TTC549 (cell line): ENCODE measurements around the gene CLDN34.

Source experiments
- FAIRE-seq: peaks from 2 replicates; lab custom pipeline; 2012; peaks lifted over from hg19 to GRCh38; lab: Jason Lieb, UNC

Gene CLDN34, protein sequence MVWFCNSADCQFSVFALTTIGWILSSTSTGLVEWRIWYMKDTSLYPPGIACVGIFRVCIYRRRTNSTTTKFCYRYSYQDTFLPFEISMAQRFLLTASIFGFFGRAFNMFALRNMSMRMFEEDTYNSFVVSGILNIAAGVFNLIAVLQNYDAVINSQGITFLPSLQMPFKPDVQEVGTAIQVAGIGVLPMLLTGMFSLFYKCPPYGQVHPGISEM

DNA sequence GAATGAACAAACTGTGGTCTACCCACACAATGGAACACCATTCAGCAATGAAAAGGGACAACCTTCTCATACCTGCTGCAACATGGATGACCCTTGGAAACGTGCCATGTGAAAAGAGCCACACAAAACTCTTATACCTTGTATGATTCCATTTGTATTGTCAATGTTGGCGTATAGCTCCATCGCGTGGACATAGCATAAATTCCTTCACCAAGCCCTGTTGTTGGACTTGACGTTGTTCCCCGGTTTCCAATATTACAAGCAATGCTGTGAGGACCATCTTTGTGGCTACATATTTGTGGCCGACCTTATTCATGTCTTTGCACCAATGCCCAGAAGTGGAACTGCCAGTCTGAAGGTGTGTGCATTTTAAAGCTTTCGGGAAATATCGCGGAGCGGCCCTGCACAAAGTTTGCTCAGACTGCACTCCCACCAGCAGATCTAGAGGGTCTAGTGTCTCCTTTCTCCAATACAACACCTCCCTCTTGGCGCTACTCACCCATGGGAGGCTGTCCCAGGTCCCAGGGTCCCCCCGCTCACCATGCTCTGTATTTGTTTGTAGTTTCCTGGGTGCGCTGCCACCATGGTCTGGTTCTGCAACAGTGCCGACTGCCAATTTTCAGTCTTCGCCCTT is at the start of gene CLDN34:
TSS of gene CLDN34 (plus strand) at position 584 of the 634 bp plus-strand sequence. CDS start at position 584, 0 bp downstream.
- no peak for FAIRE-seq

DNA sequence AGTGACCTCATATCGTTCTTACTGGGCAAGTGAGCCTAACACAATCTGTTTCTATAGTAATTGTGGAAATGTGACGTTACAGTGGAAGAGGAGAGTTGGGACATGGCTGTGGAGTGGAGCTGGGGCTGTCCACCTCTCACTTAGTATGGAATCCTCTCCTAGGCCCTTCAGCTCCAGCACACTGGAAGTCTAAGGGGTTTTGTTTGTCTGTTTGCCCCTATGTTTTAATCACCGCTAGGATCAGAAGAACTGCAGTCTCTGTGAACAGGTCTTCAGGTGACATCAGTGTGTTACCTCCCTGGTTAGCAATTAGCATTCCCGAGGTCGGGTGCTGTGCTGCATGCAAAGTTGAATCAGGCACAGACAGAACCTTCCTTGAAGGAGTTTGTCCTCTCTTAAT is 49.3 kb upstream of the CLDN34 start:
- FAIRE-seq = no peak

DNA sequence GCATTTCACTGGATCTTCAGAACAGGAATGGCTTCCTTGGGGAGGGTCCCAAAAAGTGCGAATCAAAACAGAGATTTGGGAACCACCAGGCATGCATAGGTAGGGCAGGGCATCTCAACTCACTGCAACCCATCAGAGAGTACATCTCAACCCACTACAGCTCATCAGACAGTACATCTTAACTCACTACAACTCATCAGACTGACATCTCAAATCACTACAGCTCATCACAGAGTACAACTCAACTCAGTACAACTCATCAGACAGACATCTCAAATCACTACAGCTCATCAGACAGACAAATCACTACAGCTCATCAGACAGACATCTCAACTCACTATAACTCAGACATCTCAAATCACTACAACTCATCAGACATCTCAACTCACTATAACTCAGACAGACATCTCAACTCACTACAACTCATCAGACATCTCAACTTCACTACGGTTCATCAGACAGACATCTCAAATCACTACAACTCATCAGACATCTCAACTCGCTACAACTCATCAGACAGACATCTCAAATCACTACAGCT is 47.5 kb upstream of the CLDN34 start:
- no peak for FAIRE-seq

DNA sequence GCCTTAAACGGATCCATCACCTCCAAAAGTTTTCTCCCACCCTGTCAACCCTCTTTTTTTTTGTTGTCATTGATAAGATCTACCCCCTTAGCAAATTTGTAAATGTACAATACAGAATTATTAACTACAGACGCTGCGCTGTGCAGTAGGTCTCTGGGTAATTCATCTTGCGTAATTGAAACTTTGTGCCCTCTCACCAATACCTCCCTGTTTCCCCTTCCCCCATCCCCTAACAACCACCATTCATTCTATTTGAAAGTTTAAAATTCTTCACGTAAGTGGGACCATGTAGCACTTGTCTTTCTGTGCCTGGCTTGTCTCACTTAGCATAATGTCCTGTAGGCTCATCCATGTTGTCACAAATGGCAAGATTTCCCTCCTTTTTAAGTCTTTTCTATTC is 45.8 kb upstream of the CLDN34 start:
- FAIRE-seq = no peak

DNA sequence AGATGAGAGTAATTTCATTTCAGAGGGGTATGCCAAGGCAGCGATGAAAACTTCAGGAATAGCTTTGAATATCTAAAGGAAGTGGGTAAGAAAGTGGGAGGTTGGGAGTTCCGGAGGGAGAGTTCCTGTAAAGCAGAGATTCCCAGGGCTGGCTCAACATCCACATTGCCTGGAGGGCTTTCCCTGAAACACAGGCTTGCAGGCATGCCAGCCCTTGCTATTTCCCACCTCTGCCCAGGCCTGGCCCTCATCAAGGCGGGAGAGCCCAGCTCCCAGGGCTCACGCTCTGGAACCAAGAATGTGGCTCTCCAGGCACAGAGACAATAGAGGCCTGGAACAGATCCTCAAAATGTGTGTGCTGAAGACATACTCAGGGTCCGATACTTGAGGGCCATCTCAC is 43.8 kb upstream of the CLDN34 start:
- FAIRE-seq = no peak

DNA sequence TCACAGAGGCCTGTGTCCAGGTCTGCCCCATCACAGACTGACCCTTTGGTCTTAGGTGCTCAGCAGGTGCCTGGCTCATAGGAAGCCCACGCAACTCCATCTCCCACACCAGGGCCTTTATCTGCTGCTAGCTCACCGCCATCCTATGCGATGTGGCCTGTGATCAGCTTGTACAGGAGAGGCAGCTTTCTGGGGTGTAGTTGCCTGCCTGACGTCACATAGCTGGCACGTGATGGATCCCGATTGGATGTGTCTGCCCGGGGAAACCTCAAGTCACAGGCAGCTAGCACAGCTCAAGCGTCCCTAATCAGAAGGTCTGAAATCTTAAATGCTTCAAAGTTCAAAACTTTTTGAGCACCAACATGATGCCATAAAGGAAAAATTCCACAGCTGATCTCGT is 41.2 kb upstream of the CLDN34 start:
- no peak for FAIRE-seq

DNA sequence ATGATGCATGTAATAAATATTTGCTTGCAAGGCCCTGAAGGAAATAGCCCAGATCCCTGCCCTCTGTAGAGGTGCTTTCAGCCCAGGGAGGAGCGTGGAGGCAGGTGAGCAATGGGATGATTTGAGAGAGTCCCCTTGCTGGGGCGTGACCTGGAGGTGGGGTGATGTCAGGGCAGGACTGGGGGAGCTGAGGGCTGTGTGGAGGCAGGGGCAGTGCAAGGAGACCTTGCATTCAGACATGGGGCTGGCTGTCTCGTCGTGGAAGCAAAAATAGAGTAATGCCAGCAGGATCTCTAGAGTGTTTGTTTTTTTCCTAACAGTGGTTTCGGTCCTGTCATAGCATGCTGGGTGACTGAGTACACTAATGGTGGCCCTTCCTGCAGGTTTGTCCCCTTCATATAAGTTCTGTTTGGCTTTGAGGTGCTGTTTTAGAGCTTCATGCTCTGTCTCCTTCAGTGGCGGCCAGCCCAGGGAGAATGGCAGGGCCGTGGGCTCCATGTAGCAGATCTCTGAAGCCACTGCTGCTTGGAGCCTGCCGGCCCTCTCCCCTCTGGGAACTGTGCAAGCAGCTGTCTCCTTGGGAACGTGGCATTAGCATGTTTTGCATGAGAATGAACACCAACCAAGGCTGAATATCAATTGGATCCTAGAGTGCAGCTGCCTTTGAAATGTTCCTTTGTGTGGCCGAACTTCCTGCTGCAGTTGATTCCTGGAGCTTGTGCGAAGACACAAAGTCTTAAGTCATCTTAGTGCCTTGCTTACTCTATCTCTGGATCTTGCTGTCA is 39.3 kb upstream of the CLDN34 start:
- no peak for FAIRE-seq

DNA sequence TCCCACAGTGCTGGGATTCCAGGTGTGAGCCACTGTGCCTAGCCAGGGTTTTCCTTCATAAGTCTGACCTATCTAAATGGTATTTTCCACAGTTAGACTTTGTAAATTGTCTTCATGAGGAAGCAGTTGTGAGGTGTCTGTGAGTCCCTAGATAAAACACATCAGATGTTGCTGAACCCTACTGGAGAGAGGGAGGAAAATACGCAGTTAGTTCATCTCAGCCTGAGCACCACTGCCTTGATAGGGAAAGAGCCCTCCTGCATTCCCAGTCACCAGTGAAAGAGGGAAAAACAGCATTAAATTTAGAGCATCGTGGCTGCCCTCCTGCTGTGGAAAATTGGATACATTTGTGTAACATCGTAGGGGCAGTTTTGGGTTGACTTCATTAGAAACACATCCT is 31.7 kb upstream of the CLDN34 start:
- no peak for FAIRE-seq

DNA sequence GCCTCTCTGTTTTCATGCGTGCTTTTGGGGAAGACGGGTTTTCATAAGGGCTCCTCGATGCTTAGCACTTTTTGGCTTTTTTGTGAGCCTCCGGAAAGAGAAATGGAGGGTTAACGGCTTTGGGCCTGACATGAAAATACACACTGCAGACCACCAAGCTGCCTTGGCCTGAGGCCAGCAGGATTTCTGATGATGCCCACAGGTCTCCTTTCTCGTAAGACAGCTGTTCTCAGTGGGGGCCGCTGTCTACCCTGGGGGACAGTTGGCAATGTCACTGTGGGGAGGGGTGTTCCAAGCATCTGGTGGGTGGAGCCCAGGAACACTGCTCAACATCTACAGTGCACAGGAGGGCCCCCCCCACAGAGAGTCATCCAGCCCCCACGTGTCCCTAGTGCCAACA is 29.4 kb upstream of the CLDN34 start:
- FAIRE-seq = no peak

DNA sequence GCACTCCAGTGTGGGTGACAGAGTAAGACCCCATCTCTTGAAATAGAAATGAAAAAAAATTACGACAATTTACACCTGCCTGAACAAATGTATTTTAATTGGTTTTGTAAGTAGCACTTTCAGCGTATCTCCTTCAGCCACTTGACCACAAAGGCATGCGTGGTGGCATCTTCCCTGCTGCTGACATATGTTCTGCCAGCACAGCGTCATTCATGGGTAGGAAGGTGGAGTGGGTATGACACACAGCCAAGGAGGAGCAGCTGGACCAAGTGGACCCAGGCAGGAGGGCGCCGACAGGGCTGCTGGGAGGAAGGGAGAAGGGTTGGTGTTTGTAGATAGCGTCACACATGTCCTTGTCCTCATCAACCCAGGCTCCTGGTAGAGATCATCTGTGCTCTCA is 28.6 kb upstream of the CLDN34 start:
- no peak for FAIRE-seq

DNA sequence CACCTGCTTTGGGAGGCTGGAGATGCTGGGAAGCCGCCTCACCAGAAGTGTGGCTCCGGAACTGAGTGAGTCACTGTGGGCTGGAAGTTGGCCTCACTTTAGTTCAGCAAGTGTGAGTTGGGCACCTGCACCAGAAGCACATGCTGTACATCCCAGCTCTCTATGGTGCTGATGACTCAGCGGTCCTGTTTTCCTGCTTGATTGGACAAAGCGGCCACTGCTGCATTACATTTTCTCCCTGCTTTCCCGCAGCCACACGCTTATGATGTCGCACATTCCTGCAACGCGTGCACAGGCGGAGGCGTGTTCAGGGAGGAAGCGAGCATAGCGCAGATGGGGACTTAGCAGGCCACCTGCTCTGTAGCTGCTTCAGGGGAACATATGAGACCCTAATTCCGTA is 26.7 kb upstream of the CLDN34 start:
- FAIRE-seq = no peak

DNA sequence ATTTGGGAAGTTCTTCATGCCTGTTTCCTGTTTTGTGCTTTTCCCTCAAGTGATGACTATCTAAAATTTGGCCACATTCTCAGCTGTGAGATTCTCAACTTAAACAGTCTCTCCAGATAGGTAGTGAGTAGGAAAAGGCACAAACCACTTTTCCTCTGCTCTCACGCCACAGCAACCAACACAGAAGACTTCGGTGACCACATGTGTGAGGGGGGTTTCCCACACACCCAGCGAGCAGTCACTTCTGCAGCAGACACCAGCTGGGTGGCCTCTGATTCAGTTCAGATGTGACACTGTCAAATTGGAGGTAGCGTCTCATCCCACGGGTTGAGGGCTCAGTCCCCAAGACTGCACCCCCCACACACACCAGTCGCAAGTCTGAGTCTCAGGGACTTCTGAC is 25.1 kb upstream of the CLDN34 start:
- FAIRE-seq = no peak

DNA sequence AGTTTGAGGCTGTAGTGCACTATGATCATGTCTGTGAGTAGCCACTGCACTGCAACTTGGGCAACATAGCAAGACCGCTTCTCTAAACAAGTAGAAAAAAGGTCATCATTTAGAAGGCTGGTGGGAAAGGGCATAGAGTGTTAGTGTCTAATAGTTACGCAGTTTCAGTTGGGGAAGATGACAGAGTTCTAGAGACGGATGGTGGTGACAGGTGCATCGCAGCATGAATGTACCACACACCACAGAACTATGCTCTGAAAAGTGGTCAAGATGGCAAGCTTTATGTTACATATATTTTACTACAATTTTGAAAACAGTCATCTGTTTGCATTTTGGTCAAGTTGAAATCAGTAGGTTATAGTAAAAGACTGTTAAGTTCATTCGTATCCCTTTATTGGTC is 23.7 kb upstream of the CLDN34 start:
- no peak for FAIRE-seq

DNA sequence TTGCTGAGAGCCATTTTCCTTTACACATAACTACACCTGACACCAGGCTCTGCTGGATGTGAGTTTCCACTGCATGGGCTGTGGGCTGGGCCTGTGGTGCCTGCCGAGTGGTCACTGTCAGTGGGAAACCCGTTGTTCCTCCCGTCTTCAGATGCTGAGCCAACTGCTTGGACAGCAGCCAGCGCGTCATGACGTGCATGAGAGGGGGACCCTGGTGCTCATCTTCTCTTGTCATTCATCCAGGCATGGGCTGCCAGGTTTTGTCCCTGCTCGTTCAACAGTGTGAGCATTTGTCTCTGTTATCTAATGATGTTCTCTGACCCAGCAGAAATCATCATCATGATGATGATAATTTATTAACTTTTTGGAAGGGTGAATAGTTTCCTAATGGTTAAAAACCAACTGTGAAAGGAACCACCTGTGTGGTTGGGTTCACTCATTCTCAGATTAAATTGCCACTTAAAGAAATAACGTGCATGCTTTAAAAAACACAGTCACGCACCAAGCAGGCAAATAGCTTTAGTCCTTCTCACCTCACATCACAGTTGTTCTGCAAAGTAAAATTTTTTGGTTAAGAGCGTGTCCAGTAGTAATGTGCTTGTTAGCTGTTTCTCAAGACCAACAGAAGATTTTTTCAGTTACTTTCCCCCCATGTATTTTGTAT is 19.9 kb upstream of the CLDN34 start:
- FAIRE-seq = no peak

DNA sequence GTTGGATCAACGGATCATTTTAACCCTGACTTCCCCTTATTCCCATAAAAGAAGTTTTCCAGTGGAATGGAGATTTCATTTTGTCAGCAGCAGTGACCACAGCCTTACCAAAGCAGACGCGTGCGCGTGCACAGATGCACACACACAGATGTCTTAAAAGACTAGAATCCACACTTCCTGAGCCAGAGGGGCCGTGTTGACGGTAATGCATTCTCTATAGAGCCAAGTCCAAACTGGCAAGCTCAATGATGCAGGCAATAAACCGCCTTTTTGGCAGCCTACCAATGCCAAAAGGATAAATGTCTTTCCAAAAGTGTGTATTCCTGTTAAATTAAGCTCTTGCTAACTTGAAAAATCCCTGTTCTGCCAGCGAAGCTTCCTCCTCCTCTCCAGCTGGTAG is 18.8 kb upstream of the CLDN34 start:
- FAIRE-seq = no peak

DNA sequence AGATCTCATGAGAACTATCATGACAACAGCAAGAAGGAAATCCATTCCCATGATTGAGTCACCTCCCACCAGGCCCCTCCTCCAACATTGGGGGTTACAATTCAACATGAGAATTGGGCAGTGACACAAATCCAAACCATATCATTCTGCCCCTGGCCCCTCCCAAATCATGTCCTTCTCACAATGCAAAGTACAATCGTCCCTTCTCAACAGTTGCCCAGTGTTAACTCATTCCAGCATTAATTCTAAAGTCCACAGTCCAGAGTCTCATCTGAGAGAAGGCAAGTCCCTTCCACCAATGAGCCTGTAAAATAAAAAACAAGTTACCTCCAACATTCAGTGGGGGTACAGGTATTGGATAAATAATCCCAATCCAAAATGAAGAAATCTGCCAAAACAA is 14.9 kb upstream of the CLDN34 start:
- no peak for FAIRE-seq

DNA sequence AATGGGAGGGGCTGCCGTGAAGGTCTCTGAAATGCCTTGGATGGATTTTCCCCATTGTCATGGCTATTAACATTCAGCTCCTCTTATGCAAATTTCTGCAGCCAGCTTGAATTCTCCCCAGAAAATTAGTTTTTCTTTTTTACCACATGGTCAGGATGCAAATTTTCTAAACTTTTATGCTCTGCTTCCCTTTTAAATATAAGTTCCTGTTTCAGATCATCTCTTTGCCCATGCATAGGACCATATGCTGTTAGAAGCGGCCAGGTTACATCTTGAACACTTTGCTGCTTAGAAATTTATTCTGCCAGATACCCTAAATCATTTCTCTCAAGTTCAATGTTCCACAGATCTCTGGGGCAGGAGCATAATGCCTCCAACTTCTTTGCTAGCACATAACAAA is 13.8 kb upstream of the CLDN34 start:
- no peak for FAIRE-seq

DNA sequence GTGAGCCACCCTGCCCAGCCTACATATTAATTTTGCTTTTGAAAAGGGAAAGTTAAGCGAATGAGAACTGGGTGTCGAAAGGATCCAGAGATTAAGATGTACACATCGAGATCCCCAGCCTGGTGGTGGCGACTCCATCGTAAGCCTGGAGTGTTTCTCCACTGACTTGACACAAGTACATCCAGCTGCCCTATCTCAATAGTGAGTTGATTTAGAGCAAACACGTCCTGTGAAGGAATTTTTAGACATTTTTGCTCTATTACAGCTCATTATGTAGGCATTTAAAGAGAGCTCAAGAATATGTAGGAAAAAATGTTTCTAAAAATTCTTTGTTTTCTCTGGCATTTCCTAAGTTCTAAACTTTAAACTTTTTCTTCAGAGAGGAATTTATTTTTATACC is 11.7 kb upstream of the CLDN34 start:
- no peak for FAIRE-seq

DNA sequence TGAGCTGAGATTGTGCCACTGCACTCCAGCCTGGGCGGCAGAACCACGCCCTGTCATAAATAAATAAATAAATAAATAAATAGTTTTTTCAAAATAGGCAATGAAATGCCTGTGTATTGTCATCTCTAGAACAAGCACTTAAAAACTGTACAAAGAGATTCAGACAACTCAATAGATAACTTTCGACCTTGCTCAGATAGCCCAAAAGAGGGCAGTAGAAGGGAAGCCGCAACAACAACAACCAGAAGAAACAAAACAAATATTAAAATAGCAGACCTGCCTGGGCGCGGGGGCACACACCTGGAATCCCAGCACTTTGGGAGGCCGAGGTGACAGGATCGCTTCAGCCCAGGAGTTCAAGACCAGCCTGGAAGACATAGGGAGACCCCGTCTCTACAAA is 9.4 kb upstream of the CLDN34 start:
- no peak for FAIRE-seq

DNA sequence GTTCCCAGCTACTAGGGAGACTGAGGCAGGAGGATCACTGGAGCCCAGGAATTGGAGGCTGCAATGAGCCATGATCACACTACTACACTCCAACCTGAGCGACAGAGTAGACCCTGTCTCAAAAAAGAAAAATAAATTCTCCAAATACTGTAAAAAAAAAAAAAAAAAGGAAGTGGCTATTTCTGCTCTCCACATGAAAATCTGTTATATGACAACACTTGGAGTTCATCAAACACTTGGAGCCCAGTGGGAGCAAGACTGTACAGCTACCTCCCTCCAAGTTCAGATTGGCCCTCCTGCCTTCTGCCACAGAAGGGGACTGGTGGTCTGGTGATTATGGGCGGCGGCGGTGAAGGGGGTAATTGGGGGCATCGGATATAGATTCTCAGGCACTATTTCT is 9.0 kb upstream of the CLDN34 start:
- FAIRE-seq = no peak

DNA sequence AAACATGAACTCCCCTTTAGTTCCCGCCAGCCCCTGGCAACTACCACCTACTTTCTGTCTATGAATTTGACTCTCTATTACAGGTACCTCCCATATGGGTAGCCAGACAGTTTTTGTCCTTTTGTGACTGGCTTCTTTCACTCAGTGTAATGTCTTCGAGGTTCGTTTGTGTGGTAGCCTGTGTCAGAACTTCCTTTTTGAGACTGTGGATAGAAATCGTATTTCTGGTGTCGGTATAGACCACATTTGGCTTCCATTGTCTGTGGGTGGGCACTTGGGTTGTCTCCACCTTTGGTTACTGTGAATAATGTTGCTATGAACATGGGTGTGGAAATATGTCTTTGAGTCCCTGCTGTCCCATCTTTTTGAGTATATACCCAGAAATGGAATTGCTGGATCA is 5.4 kb upstream of the CLDN34 start:
- FAIRE-seq = no peak

DNA sequence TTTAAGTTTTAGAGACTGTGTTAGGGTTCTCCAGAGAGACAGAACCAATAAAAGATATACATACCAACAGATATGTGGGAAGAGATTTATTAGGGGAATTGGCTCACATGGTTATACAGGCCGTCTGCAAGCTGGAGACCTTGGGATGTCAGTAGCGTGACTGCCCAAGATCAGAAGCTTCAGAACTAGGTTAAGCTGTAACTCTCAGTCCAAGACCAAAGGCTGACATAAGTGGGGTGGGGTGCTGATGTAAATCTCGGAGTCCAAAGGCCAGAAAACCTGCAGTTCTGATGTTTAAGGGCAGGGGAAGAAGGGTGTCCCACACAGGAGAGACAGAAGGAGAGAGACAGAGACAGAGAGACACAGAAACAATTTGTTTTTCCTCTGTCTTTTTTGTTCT is 10.5 kb downstream of the CLDN34 start:
- no peak for FAIRE-seq

DNA sequence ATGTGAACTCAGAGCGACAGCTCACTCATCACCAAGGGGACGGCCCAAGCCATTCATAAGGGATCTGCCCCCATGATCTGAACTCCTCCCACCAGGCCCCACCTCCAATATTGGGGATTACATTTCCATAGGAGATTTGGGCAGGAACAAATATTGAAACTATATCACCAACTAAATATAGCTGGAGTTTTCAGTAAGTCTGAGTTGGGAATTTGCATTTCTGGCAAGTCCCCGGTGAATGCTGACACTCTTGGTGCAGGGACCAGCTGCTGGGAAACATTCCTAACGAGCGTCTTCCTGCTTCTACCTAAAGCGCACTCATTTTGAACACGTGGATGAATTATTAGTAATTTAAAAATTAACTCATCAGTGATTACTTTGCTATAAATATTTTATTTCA is 13.2 kb downstream of the CLDN34 start:
- FAIRE-seq = no peak
